Ascending aorta (tissue), 2 donors: ENCODE data around the gene KDELR3. TPM values are rescaled to one million over a fixed set of nuclear protein-coding genes. Genes with fewer than 3 reads are reported as not detected.

Source experiments
- DNase-seq, 2 donors: peaks; one replicate each; pipeline ENCODE4 v3.0.0-alpha.2; 2019; ENCODE audit warnings: low spot score in 2 of 2
- H3K27ac ChIP-seq, 2 donors: fragments of 200-600 bp; sonication (generic); one replicate each; pipeline ENCODE4 v1.5.1; 2016 to 2017; ENCODE audit warnings: mild to moderate bottlenecking in 1 of 2
- H3K27me3 ChIP-seq: fragments of 200-600 bp; sonication (generic); one replicate; pipeline ENCODE4 v1.5.1; 2017
- H3K36me3 ChIP-seq, 2 donors: fragments of 200-600 bp; sonication (generic); one replicate each; pipeline ENCODE4 v1.5.1; 2016
- H3K4me1 ChIP-seq, 2 donors: fragments of 200-600 bp; sonication (generic); one replicate each; pipeline ENCODE4 v1.5.1; 2016 to 2017; ENCODE audit warnings: mild to moderate bottlenecking in 1 of 2
- H3K4me3 ChIP-seq, 2 donors: fragments of 200-600 bp; sonication (generic); one replicate each; pipeline ENCODE4 v1.5.1; 2016 to 2017; ENCODE audit warnings: mild to moderate bottlenecking in 1 of 2
- H3K9me3 ChIP-seq, 2 donors: fragments of 200-600 bp; sonication (generic); one replicate each; pipeline ENCODE4 v1.5.1; 2016
- CTCF ChIP-seq, 3 experiments: fragments of 200-600 bp in 2 of 3; fragments of 450-650 bp in 1 of 3; sonication (generic) in 2 of 3; IDR thresholded peaks; one replicate each; pipeline ENCODE4 v1.5.1; 2016 to 2019; ENCODE audit warnings: antibody characterized with exemption in 3 of 3, mild to moderate bottlenecking in 1 of 3, moderate library complexity in 1 of 3
- intact Hi-C: fragments of 100-400 bp; cut with DNase I; formaldehyde crosslinking; loops from one replicate; pipeline ENCODE4 v1.15.1; 2023
- total RNA-seq: library from RNA; depleted of rRNA; stranded (reverse); fragments of >200 nt; gene quantifications from one replicate; pipeline ENCODE4 v1.1.0, GENCODE V29; 2016

The KDELR3 gene
- total RNA-seq, 1 donor from 2014 or later = 11.8 TPM

GRCh38 chr22:38427940-38428339 lies 40.0 kb upstream of the KDELR3 start:
- DNase-seq = no peak
- Histone ChIP-seq H3K9me3 (no peaks in the 10 kb centered on the region), H3K27ac (no peak overlapping the region), H3K36me3 (no peaks in the 10 kb centered on the region), H3K4me1 (no peaks in the 10 kb centered on the region), H3K27me3 (no peaks in the 10 kb centered on the region), H3K4me3 (no peak overlapping the region)
- intact Hi-C loops = no loop called here
- TF ChIP-seq CTCF (IDR thresholded peaks at IDR 0.05) = no peak

GRCh38 chr22:38428714-38429113 lies 39.2 kb upstream of the KDELR3 start:
- Histone ChIP-seq H3K9me3 (no peaks in the 10 kb centered on the region), H3K36me3 (no peaks in the 10 kb centered on the region), H3K27me3 (no peaks in the 10 kb centered on the region), H3K27ac (no peak overlapping the region), H3K4me3 (no peak overlapping the region), H3K4me1 (no peaks in the 10 kb centered on the region)
- no peak for DNase-seq
- intact Hi-C loops = no loop called here
- no peak for TF ChIP-seq CTCF (IDR thresholded peaks at IDR 0.05)

GRCh38 chr22:38429499-38430068 lies 38.3 kb upstream of the KDELR3 start:
- no peak for TF ChIP-seq CTCF (IDR thresholded peaks at IDR 0.05)
- Histone ChIP-seq H3K36me3 (no peaks in the 10 kb centered on the region), H3K4me3 (no peak overlapping the region), H3K9me3 (no peaks in the 10 kb centered on the region), H3K27ac (no peak overlapping the region), H3K4me1 (no peaks in the 10 kb centered on the region), H3K27me3 (no peaks in the 10 kb centered on the region)
- no peak for DNase-seq
- intact Hi-C loops = no loop called here

GRCh38 chr22:38431266-38432010 lies 36.5 kb upstream of the KDELR3 start:
- no peak for DNase-seq
- H3K9me3 ChIP-seq = no peaks in the 10 kb centered on the region
- no peak overlapping the region for H3K27ac ChIP-seq
- H3K27me3 ChIP-seq = no peaks in the 10 kb centered on the region
- intact Hi-C loops = no loop called here
- TF ChIP-seq CTCF (IDR thresholded peaks at IDR 0.05) = no peak
- no peak overlapping the region for H3K4me3 ChIP-seq
- no peaks in the 10 kb centered on the region for H3K4me1 ChIP-seq
- H3K36me3 ChIP-seq = no peaks in the 10 kb centered on the region

GRCh38 chr22:38432264-38432663 lies 35.6 kb upstream of the KDELR3 start:
- no peak for DNase-seq
- Histone ChIP-seq H3K27me3 (no peaks in the 10 kb centered on the region), H3K4me1 (no peaks in the 10 kb centered on the region), H3K4me3 (no peak overlapping the region), H3K36me3 (no peaks in the 10 kb centered on the region), H3K9me3 (no peaks in the 10 kb centered on the region), H3K27ac (no peak overlapping the region)
- intact Hi-C loops = no loop called here
- TF ChIP-seq CTCF (IDR thresholded peaks at IDR 0.05) = no peak
